Neural cell (in vitro differentiated cells): ENCODE results near the gene SLC22A14.

Experiments used
- CTCF ChIP-seq: fragments of 450-650 bp; IDR thresholded peaks from 2 replicates; pipeline ENCODE4 v1.5.1; 2014; ENCODE audit warnings: antibody characterized with exemption, mild to moderate bottlenecking, moderate library complexity; ENCODE audit not compliant: poor library complexity, severe bottlenecking
- EP300 ChIP-seq: fragments of 450-650 bp; conservative IDR thresholded peaks from 2 replicates; pipeline ENCODE4 v1.6.1; 2014; ENCODE audit warnings: antibody characterized with exemption, mild to moderate bottlenecking, moderate library complexity; ENCODE audit not compliant: poor library complexity, severe bottlenecking
- EZH2 ChIP-seq: fragments of 200-600, 300-800 bp; shearing (Covaris generic), sonication (generic); IDR thresholded peaks from 2 replicates; pipeline ENCODE4 v1.6.1; 2014; ENCODE audit warnings: antibody characterized with exemption, low read length, borderline replicate concordance, mild to moderate bottlenecking; ENCODE audit not compliant: insufficient read depth, poor library complexity, severe bottlenecking
- POLR2AphosphoS5 ChIP-seq: IDR thresholded peaks from 2 replicates; pipeline ENCODE4 v1.6.1; 2012
- RAD21 ChIP-seq: fragments of 450-650 bp; conservative IDR thresholded peaks from 2 replicates; pipeline ENCODE4 v1.6.1; 2014; ENCODE audit warnings: antibody characterized with exemption, mild to moderate bottlenecking, moderate library complexity
- REST ChIP-seq: IDR thresholded peaks from 2 replicates; pipeline ENCODE4 v1.6.1; 2012; ENCODE audit warnings: borderline replicate concordance
- SMC3 ChIP-seq: fragments of 450-650 bp; conservative IDR thresholded peaks from 2 replicates; pipeline ENCODE4 v1.6.1; 2014; ENCODE audit warnings: antibody characterized with exemption, mild to moderate bottlenecking, moderate library complexity; ENCODE audit not compliant: poor library complexity

DNA sequence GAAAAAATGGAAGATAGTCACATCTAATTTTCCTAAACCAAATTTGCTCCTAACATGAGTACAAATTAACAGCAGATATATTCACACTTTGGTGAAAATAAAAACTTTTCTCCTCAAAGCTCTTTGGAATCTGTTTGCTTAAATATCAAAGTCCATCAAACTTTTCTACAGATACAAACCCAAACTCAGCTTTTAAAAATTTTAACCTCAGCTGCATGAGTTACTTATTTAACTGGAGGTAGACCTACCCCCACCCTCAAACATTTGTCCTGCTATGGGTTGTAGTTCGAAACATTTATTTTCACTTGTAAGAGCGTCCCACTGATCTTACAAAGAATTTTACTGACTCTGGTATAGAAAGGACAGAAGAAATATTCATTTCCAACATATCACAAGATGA lies 55.6 kb downstream of the SLC22A14 start:
- TF ChIP-seq REST = no peak
- TF ChIP-seq CTCF = no peak
- TF ChIP-seq SMC3 = no peak
- no peak for TF ChIP-seq EP300
- TF ChIP-seq EZH2 = no peak
- TF ChIP-seq RAD21 = no peak
- TF ChIP-seq POLR2AphosphoS5 = no peak
